NCI-H524 (cell line): Measurements from ENCODE around the gene COG5.

Source experiments
- DNase-seq, 2 experiments: peaks; one replicate each; lab custom pipeline; 2025; lab: John Stamatoyannopoulos, UW

The COG5 gene

DNA sequence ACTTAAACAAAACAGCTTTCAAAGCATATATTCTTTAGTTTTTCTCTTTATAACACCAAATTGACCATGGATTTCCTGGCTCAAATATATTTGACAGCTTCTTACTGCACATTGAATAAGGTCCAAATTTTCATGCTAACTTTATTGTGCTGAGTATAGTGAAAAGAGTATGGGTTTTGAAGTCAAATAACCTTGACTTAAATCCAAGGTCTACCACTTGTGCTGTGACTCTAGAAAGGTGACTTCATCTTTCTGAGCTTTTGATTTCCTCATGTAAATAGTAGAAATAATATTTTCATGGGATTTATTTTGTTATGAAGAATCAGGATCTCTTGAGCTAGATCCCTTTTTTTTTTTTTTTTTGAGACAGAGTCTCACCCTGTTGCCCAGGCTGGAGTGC, 233.2 kb downstream of the COG5 start:
- no peak for DNase-seq

DNA sequence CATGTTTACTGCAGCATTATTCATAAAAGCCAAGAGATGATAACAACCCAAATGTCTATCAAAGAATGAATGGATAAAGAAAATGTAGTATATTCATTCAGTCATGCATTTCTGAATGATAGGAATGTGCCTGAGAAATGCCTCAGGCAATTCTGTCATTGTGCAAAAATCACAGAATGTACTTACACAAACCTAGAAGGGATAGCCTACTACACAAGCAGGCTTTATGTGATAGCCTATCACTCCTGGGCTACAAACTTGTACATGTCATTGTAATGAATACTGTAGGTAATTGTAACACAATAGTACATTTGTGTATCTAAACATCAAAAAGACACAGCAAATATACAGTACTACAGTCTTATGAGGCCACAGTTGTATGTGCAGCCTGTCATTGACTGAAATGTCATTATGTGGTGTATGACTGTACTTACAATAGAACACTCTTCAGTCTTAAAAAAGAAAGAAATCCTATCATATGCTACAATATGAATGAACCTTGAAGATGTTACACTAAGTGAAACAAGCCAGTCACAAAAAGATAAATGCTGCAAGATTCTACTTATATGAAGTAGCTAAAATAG, 235.6 kb downstream of the COG5 start:
- DNase-seq = no peak

DNA sequence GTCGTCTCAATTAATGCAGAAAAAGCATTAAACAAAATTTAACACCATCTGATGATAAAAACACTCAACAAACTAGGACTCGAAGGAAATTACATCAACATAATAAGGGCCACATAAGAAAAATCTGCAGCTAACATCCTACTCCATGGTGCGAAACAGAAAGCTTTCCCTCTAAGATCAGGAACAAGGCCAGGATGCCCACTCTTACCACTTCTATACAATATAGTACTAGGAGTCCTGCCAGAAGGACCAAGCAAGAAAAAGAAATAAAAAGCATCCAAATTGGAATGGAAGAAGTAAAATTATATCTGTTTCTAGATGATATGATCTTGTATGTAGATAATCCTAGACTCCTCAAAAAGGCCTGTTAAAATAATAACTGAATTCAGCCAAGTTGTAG, 237.7 kb downstream of the COG5 start:
- no peak for DNase-seq

DNA sequence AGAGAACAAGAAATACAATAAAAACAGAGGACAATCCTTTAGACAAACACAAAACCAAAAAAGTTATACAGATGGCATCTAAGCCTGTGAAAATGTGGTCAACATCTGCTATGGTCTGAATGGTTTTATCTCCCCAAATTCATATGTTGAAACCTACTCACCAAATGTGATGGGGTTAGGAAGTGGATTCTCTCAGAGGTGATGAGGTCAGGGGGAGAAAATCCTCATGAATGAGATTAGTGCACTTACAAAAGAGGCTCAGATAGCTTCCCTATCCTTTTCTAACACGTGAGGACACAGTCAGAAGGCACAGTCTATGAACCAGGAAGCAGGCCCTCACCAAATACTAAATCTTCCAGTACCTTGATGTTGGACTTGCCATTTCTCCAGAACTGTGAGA, 241.7 kb downstream of the COG5 start:
- DNase-seq = peak; percentile 57 to 85

DNA sequence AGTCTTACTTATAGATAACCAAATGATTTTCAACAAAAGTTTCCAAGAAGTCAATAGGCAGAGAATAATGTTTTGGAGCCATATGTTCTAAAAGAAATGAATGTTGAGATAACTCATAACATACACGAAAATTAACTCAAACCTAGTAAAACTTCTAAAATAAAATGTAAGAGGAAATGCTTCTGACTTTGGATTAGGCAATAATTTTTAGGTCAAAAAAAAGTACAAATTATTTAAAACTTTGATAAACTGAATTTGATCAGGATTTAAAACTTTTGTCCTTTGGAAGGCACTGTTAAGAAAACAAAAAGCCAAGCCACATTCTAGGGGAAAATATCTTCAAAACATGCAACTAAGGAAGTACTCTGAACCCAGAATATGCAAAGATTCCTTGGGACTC, 242.1 kb downstream of the COG5 start:
- DNase-seq = no peak

DNA sequence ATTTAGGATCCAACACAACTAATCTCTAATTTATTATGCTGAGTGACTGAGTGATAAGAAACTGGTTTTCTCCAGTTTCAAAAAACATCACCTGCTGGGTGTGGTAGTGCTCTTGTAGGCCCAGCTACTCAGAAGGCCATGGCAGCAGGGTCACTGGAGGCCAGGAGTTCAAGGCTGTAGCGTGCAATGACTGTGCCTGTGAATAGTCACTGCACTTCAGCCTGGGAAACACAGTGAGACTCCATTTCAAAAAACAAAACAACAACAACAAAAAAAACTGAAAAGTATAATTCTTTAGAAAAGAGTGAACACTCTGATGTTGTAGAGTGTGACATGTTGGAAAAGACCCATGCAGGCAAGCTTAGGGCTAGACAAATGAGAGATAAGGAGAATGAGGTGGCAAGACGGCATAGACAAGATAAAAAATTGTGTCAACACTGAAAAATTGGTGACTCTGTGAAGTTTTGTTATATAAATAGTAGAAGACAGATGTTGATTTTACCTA, 243.9 kb downstream of the COG5 start:
- DNase-seq = no peak

DNA sequence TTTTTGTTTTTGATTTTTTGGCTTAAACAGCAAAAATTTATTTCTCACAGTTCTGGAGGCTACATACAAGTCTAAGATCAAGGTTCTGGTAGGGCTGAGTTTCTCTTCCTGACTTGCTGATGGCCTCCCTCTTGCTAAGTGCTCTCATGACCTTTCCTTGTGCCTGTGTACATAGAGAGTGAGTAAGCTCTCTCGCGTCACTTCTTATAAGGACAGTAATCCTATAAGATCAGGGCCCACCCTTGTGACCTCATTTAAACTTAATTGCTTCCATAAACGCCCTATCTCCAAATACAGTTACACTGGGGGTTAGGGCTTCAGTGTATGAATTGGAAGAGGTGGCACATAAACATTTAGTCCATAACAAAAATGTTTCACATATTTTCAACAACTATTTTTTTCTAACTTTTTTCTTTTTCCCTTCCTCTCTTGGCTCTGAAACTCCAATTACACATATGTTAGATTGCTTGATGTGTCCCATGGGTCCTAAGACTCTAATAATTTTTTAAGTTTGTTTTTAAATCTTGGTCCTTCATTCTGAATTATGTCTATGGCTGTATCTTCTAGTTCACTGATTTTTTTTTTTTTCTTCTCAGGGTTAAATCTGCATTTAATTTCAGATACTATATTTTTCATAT, 245.1 kb downstream of the COG5 start:
- DNase-seq = no peak

DNA sequence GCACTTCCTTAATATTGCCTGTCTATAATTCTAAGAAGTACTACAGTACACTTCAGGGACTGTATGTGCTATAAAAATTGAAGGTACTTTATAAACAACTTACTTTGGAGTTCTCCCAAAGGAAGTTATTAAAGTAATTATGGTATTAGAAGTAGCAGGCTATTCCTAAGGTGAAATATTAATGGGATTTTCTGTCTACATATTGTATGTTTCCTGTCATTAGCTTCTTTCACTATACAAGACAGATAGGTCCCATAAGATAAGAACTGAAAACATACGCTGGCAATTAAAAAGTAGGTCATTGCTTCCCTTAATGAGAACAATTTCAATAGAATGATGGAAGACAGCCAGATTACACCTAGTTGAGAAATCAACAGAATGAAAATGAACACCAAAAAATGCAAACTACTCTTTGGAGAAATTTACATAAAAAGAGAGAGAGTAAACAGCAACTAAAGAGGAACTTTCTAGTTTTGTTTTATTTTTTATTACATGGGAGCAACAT, 248.0 kb downstream of the COG5 start:
- peak; percentile 36 to 75 for DNase-seq

DNA sequence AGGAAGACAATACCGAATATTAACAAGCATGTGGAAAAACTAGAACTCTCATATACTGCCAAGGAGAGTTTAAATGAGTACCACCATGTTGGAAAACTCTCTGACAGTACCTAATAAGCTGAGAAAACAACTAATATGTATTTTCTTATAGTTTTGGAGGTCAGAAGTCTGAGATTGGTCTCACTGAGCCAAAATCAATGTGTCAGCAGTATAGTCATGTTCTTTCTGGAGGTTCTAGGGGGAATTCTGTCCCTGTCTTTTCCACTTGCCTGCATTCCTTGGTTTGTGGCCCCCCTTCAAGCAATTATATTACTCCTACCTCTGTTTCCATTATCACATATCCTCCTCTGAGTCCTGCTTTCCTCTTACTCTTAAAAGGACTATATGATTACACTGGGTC, 250.4 kb downstream of the COG5 start:
- DNase-seq = no peak

DNA sequence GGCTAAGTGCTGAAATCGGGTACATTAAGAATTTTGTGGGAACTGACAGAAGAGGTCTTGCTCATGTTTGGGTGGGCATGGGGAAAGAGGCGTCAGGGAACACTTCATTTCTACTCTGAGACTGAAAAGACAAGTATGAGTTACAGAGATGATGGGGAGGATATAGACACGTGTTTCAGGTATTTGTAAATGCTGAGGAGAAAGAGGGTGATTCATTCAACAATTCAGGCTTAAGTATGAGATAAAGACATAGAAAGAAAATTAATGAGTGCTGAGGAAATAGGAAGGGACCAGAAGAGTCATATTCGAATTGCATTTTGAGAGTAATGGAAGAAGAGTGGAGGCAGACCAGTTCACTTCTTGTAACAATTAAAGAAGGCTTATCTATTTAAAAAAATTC, 251.3 kb downstream of the COG5 start:
- no peak for DNase-seq

DNA sequence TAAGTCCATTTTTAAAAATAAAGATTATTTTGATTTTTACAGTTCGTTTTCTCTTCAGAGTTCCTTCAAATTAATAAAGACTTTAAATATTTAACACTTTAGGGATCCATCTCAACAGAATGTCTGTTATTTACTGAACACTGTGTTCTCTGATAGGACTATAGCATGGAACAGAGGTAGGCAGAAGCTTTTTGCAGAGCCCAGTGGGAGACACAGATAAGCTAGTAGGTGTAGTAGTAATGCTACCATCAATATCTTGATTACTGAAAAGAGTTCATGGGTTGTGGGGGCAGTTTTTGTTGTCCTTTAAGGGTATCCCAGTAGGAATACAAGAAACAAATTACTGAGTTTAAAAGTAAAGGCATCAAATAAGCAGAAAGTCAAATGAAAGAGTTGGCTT, 254.4 kb downstream of the COG5 start:
- no peak for DNase-seq

DNA sequence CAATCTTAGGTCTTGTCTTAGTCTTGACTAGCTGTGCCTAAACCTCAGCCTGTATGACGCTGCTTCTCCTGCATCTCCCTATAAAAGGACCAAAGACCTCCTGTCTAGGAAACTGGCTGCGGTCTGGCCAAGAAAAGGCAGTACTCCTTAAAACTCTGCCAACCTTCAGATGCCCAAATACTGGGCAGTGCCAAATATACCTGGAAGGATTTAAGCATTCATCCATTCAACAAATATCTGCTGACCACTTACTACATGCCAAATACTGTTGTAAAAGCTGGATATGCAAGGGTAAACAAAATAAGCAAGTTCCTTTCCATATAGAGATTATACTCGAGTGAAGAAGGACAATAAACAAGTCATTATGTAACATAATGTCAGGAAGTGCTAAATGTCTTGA, 259.1 kb downstream of the COG5 start:
- DNase-seq = no peak

DNA sequence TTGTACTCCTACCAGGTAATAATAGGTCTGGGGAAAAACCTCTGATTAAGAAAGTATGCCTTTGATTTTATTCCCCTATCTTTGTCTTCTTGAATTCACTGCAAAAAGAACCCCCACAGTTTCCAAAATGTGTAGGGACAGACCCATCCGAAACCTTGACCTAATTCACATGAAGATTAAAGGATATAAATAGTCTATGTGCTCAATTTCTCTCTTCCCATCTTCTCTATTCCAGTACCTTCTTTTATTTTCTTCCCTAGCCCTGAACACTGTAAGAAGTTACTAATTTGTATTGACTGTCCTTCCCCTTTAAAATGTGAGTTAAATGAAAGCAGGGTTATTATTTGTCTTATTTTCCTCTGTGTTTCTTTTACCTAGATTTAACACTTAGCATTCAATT, 259.7 kb downstream of the COG5 start:
- no peak for DNase-seq

DNA sequence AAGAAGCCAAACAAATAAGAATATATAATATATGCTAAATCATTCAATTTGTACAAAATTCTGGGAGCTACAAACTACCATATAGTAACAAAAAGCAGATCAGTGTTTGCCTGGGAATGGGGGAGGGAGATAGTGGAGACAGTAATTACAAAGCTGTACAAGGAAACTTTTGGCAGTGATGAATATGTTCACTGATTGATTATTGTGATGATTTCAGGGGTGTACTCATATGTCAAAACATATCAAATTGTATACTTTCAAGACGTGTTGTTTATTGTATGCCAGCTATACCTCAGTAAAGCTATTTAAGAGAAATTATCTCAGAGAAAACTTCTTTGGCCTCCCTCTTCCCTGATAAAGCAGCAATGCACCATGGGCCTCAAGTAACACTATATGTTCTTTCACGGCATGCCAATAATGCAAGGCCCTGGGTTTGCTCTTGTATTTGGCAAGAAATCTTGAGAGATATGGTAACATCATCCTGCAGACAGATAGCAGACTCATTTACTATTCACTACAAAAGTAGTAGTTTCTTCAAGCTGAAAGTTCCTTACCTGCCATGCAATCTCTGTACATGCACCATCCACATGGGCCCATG, 261.4 kb downstream of the COG5 start:
- DNase-seq = no peak

DNA sequence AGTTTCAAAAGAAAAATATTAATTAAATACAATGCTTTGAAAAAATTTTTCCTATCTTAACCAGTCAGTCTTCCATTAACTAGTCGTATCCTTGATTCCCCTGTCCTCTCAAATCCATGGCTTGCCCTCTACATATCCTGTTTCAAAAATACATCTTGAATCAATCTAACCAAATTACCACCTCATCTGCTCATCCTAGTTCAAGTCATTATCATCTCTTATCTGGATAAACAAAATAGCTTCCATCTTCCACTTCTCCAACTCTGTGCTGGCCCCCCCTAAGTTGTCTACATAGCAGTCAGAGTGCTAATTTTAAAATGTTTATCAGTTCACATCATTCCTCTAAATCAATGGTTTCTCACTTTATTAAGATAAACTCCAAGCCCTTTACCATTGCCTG, 269.5 kb downstream of the COG5 start:
- no peak for DNase-seq

DNA sequence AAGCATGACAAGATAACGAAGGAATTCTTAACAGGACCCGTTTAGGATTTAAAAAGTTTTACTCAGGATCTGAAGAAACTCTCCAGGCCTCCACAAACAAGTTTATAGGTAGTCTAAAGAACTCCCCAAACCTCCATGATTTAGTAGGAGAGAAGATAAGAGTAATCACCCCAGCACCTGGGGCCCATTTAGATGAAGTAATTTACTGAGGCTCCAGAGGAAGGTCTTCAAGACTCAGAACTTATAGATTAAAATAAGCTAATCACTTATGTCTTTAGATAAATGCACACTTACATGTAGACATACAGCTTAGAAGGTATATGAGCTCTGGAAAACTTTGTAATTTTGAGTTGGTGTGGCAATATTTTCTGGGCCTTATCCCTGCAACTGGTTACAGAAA, 271.1 kb downstream of the COG5 start:
- no peak for DNase-seq

DNA sequence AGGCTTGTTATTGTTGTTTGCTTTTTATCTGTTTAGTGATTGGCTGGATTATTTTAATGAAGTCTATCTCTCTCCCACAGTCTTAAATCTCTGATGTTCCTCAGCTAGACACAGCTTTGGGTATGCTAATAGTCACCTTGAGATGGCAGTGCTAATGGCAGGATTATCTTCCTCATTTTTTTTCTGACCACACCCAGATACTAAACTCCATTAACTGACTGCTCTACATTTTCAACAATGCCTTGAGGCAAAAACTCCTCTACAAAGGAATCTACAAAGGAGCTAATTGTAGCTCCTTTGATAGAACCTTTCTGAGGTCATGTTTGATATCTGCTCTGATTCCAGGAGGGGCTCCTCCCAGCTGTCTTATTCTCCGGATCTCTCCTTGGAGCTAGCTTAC, 272.3 kb downstream of the COG5 start:
- DNase-seq = no peak

DNA sequence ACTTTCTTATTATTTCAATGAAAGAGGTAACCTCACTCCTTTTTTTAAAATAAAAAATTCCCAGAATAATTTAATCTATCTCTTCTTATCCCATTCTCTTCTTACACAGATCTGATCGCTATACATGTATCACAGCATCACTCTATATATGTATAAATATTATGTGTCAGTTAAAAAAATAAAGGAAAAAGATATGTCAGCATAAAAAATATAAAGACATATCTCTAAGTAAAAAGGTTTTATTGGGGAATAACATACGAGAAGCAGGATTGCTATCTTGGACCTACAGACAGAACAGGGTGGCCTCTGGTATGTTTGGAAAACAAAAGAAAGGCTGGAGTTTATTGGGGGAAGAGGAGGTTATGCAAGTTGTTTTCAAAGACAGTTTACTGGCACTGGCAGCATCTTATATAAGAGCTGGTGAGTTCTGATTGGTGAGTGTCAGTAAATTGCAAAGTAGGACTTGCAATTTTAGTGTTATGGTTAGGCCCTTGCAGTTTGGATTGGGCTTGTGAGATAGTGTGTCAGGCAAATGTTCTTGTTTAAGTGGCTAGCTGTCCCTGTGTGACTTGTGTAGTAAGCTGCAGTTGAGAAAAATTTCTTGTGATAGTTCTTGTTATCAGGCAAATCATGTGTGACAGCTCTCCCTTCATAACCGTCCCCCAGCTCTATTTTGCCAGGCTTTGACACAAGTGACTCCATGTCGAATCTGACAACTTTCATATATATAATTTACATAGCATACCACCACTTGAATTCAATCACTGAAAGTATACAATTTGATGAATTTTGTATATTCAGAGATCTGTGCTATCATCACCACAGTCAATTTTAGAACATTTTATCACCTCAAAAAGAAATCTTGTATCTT, 276.7 kb downstream of the COG5 start:
- DNase-seq = no peak

DNA sequence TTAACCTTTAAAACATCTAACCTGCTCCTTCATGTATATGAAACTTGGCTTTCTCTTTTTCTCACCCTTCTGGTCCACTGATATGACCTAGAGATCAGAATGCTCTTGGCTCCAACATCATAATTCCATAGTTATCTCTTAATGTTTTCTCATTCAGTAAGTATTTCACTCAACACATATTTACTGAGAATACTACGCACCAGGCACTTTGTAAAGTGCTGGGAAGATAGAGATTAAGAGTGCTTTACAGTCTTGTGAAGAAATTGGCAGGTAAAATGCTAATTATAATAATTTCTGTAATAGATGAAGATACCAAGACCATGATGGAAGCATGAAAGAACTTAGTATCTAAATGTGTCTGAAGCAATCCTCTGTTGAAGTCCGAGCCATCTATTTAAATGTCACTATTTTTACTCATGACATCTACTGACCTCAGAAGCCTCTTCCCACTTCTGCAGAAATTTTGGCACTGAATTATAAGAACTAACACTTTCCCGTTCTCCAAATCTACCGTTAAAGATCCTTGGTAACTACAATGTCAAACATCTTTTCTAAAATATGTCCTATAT, 278.7 kb downstream of the COG5 start:
- DNase-seq = no peak

DNA sequence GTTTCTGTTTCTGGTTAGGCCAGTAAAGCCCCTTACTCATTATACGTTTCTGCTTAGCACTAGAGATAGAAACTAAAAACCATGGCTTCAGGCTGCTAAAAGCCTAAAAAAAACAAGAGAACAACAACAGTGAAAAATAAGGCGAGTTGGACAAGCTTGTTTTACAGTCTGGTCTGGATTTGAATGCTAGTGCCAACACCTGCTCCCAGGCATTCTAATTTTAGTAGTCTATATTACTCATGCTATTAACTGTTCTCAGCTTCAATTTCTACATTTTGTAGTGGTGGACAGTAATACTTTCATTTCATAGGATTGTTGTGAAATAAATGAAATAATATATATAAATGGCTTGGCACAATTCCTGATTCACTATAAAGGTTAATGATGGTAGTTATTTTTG, 286.4 kb downstream of the COG5 start:
- DNase-seq = no peak

DNA sequence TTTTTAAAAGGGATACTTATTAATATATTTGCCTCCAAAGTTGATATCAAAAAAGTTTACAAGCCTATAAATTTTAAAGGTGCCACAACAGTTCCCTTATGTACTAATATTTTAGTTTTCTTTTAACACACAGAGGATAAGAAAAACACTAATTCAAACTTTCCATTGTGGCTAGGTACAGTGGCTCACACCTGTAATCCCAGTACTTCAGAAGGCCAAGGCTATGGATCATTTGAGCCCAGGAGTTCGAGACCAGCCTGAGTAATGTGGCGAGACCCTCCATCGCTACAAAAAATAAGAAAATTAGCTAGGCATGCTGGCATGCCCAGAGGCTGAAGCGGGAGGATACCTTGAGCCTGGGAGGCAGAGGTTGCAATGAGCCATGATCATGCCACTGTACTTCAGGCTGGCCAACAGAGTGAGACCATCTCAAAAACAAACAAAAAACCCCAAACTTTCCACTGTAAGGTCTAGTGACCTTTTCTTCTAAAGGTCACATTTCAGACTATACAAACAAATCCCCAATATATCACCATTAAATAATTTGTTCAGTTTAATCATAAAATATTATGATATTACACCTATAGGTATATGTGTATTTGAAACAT, 287.4 kb downstream of the COG5 start:
- no peak for DNase-seq

DNA sequence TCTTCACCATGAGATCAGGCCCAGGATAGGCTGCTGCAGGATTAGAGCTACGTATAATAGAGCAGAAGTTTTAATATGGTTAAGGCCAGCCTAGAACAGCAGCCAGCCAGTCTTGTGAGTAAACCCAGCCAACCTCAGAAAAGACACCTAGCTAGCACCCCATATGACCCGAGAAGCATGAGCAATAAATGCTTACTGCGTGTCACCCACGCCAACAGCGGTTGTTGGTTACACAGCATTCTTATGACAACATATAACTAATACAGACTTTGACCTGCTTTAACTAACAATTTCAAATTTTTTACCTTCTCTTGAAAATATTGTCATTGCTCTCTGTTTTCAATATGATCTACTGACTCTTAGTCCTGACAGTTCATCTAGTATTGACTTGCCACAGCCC, 289.2 kb downstream of the COG5 start:
- no peak for DNase-seq
